ENCODE data around the gene MTFR1L. TPM values are rescaled to one million over a fixed set of nuclear protein-coding genes. Genes with fewer than 3 reads are reported as not detected.
A peak's percentile ranks its signal among the peaks of the same experiment; 100 is the strongest.

The MTFR1L gene
- total RNA-seq, 1 experiment from 2014 or later, result 28.9 TPM

GRCh38 chr1:25848531-25848930 lies 28.8 kb downstream of the MTFR1L start:
- peak overlapping the region; percentile 42; the same call in 1 of the 2 replicates for H3K27ac Mint-ChIP-seq
- CTCF ChIA-PET, result interaction anchor here (0.7 to 2.6 kb wide), 6 partner anchors 11 to 423 kb away, joined by 3 to 8 read pairs (median 4); partner anchors contain the start of gene PAQR7
- ATAC-seq, result no peak
- POLR2A ChIA-PET, result interaction anchor here (0.7 to 1.2 kb wide), 2 partner anchors 19 to 48 kb away, joined by 4 to 7 read pairs; no protein-coding TSS in a partner anchor
- TF ChIP-seq, protein P1, sequence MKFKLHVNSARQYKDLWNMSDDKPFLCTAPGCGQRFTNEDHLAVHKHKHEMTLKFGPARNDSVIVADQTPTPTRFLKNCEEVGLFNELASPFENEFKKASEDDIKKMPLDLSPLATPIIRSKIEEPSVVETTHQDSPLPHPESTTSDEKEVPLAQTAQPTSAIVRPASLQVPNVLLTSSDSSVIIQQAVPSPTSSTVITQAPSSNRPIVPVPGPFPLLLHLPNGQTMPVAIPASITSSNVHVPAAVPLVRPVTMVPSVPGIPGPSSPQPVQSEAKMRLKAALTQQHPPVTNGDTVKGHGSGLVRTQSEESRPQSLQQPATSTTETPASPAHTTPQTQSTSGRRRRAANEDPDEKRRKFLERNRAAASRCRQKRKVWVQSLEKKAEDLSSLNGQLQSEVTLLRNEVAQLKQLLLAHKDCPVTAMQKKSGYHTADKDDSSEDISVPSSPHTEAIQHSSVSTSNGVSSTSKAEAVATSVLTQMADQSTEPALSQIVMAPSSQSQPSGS (CRISPR knock-in tag; IDR thresholded peaks at IDR 0.05; ENCODE audit: borderline replicate concordance, low read depth), result no peak
- TF ChIP-seq ZNF532 (CRISPR knock-in tag; IDR thresholded peaks at IDR 0.05; ENCODE audit: borderline replicate concordance) (no peak), ZSCAN18 (CRISPR knock-in tag; IDR thresholded peaks at IDR 0.05) (no peak), SP1 (CRISPR knock-in tag; conservative IDR thresholded peaks at IDR 0.05) (no peak), JAZF1 (CRISPR knock-in tag; IDR thresholded peaks at IDR 0.05) (no peak), NFATC4 (CRISPR knock-in tag; IDR thresholded peaks at IDR 0.05) (no peak), NR3C1 (CRISPR knock-in tag; conservative IDR thresholded peaks at IDR 0.05; ENCODE audit: low read depth) (no peak), ZNF425 (CRISPR knock-in tag; conservative IDR thresholded peaks at IDR 0.05) (no peak), ZNF423 (CRISPR knock-in tag; IDR thresholded peaks at IDR 0.05) (no peak), ZNF263 (CRISPR knock-in tag; IDR thresholded peaks at IDR 0.05; ENCODE audit: low read depth) (no peak), TEAD1 (CRISPR knock-in tag; IDR thresholded peaks at IDR 0.05) (no peak), FOXP1 (CRISPR knock-in tag; IDR thresholded peaks at IDR 0.05; ENCODE audit: borderline replicate concordance) (no peak), ZNF219 (CRISPR knock-in tag; IDR thresholded peaks at IDR 0.05; ENCODE audit: borderline replicate concordance) (no peak)
- TF ChIP-seq, protein P2, sequence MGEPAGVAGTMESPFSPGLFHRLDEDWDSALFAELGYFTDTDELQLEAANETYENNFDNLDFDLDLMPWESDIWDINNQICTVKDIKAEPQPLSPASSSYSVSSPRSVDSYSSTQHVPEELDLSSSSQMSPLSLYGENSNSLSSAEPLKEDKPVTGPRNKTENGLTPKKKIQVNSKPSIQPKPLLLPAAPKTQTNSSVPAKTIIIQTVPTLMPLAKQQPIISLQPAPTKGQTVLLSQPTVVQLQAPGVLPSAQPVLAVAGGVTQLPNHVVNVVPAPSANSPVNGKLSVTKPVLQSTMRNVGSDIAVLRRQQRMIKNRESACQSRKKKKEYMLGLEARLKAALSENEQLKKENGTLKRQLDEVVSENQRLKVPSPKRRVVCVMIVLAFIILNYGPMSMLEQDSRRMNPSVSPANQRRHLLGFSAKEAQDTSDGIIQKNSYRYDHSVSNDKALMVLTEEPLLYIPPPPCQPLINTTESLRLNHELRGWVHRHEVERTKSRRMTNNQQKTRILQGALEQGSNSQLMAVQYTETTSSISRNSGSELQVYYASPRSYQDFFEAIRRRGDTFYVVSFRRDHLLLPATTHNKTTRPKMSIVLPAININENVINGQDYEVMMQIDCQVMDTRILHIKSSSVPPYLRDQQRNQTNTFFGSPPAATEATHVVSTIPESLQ (CRISPR knock-in tag; IDR thresholded peaks at IDR 0.05), result no peak
- TF ChIP-seq, protein P3, sequence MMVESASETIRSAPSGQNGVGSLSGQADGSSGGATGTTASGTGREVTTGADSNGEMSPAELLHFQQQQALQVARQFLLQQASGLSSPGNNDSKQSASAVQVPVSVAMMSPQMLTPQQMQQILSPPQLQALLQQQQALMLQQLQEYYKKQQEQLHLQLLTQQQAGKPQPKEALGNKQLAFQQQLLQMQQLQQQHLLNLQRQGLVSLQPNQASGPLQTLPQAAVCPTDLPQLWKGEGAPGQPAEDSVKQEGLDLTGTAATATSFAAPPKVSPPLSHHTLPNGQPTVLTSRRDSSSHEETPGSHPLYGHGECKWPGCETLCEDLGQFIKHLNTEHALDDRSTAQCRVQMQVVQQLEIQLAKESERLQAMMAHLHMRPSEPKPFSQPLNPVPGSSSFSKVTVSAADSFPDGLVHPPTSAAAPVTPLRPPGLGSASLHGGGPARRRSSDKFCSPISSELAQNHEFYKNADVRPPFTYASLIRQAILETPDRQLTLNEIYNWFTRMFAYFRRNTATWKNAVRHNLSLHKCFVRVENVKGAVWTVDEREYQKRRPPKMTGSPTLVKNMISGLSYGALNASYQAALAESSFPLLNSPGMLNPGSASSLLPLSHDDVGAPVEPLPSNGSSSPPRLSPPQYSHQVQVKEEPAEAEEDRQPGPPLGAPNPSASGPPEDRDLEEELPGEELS (CRISPR knock-in tag; IDR thresholded peaks at IDR 0.05), result no peak
- TF ChIP-seq, protein P4, sequence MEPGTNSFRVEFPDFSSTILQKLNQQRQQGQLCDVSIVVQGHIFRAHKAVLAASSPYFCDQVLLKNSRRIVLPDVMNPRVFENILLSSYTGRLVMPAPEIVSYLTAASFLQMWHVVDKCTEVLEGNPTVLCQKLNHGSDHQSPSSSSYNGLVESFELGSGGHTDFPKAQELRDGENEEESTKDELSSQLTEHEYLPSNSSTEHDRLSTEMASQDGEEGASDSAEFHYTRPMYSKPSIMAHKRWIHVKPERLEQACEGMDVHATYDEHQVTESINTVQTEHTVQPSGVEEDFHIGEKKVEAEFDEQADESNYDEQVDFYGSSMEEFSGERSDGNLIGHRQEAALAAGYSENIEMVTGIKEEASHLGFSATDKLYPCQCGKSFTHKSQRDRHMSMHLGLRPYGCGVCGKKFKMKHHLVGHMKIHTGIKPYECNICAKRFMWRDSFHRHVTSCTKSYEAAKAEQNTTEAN (CRISPR knock-in tag; IDR thresholded peaks at IDR 0.05), result no peak
- TF ChIP-seq, protein P5, sequence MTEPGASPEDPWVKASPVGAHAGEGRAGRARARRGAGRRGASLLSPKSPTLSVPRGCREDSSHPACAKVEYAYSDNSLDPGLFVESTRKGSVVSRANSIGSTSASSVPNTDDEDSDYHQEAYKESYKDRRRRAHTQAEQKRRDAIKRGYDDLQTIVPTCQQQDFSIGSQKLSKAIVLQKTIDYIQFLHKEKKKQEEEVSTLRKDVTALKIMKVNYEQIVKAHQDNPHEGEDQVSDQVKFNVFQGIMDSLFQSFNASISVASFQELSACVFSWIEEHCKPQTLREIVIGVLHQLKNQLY (CRISPR knock-in tag; IDR thresholded peaks at IDR 0.05), result no peak
- H3K9me3 Mint-ChIP-seq, result no peaks in the 10 kb centered on the region
- no peaks in the 10 kb centered on the region for H3K27me3 Mint-ChIP-seq (ENCODE audit: low read depth)
- no peak for DNase-seq (ENCODE audit: low spot score)
- H3K4me3 Mint-ChIP-seq, result no peak overlapping the region
- peaks cover 4% of the 10 kb centered on the region; the same call in 1 of the 2 replicates for H3K4me1 Mint-ChIP-seq
- H3K36me3 Mint-ChIP-seq, result no peaks in the 10 kb centered on the region
